Measurements from ENCODE around the gene AIFM3. TPM values are rescaled to one million over a fixed set of nuclear protein-coding genes. Genes with fewer than 3 reads are reported as not detected.
"Not testable (repeated sequence)": the region's sequence is repeated elsewhere in the genome, so short reads cannot be mapped to it uniquely, and the experiment has no call there.

The AIFM3 gene
- total RNA-seq, 1 donor from 2014 or later: 4.5 TPM

GRCh38 chr22:20940186-20940651, 26.8 kb upstream of the AIFM3 start:
- no peak for DNase-seq (ENCODE audit: low spot score in 2 of 2)
- FAIRE-seq: no peak

DNA sequence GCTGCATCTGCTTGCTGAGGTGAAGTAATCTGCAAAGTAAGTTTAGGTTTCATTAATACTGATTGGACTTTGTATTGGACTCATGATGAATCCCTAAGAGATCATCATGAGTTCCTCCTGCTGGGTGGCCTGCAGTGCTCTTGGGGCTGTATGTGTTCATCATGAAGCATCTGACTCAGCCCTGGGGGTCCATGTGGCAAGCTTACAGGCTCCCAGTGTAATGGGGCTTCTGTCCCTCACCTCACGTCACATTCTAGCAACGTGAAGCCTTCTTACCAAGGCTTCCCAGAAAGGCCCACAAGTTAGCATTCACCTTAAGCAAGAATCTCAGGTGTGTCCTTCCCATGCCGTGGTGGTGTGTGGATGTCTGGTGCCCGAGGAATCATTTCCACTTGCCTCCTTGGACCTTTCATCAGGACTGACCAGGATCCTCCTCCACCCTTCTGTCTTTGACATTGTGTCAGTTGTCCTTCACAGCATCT, 26.1 kb upstream of the AIFM3 start:
- DNase-seq (ENCODE audit: low spot score in 2 of 2) (no peak), FAIRE-seq (no peak)

- DNase-seq (ENCODE audit: low spot score in 2 of 2); FAIRE-seq: not testable (repeated sequence)
These were observed 24.7 kb upstream of the AIFM3 start for GRCh38 chr22:20942203-20942902.

DNA sequence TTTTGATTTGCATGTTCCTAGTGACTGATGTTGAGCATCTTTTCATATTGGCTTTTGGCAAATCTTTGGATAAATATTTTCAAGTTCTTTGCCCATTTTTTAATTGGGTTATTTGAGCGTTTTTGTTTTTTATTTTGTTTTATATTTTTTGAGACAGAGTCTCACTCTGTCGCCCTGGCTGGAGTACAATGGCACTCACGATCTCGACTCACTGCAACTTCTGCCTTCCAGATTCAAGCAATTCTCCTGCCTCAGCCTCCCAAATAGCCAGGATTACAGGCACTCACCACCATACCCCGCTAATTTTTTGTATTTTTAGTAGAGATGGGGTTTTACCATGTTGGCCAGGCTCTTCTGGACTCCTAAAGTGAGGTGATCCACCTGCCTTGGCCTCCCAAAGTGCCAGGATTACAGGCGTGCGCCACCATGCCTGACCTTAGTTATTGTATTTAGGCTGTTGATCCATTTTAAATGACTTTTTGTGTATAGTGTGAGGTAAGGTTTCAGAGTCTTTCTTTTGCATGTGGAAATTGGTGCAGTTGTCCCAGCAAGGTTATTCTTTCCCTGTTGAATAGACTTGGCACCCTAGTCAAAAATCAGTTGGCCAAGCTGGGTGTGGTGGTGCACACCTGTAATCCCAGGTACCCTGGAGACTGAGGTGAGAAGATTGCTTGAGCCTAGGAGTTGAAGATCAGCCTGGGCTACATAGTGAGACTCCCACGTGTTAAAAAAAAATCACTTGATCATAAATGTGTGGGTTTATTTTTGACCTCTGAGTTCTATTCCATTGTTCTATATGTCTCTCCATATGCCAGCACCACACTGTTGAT, 23.7 kb upstream of the AIFM3 start:
- no peak for DNase-seq (ENCODE audit: low spot score in 2 of 2)
- FAIRE-seq: no peak

DNA sequence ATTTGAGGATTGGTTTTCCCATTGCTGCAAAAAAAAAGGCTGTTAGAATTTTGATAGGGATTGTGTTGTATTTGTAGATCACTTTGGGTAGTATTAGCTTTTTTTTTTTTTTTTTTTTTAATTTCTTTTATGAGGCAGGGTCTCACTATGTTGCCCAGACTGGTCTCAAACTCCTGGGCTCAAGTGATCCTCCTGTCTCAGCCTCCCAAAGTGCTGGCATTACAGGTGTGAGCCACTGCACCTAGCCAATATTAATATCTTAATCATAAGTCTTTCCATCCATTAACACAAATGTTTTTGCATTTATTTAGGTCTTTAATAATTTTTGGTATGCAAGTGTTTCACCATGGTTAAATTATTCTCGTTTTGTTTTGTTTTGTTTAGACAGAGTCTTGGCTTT, 23.0 kb upstream of the AIFM3 start:
- FAIRE-seq (no peak), DNase-seq (ENCODE audit: low spot score in 2 of 2) (no peak)

DNA sequence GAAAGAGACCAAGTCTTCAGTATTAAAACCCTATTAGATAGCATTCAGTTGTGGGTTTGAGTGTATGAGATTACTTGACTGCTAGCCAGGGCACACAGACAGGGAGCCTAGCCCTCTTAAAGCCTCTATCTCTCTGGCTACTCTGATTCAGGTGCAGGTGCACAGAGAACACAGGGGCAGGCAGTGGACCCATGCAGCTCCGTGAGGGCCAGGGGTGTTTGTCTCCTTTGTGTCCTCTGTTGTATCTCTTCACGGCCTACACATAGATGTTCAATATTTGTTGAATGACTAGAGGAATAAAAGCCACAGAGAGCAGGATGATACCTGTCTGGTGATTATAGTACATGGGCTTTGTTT, 21.5 kb upstream of the AIFM3 start:
- FAIRE-seq: no peak

GRCh38 chr22:20946080-20946986, 20.7 kb upstream of the AIFM3 start:
- FAIRE-seq: no peak
- no peak for DNase-seq (ENCODE audit: low spot score in 2 of 2)

More for the DNA sequence above, 21.5 kb upstream of the AIFM3 start:
- no peak for DNase-seq (ENCODE audit: low spot score in 2 of 2)

- no peak for FAIRE-seq
- DNase-seq (ENCODE audit: low spot score in 2 of 2): no peak
These were observed 20.1 kb upstream of the AIFM3 start for GRCh38 chr22:20946991-20947390.

- no peak for DNase-seq (ENCODE audit: low spot score in 2 of 2)
- no peak for FAIRE-seq
These were observed 18.6 kb upstream of the AIFM3 start for GRCh38 chr22:20948450-20948849.

GRCh38 chr22:20948989-20949388, 18.1 kb upstream of the AIFM3 start:
- DNase-seq (ENCODE audit: low spot score in 2 of 2) (no peak), FAIRE-seq (no peak)

DNA sequence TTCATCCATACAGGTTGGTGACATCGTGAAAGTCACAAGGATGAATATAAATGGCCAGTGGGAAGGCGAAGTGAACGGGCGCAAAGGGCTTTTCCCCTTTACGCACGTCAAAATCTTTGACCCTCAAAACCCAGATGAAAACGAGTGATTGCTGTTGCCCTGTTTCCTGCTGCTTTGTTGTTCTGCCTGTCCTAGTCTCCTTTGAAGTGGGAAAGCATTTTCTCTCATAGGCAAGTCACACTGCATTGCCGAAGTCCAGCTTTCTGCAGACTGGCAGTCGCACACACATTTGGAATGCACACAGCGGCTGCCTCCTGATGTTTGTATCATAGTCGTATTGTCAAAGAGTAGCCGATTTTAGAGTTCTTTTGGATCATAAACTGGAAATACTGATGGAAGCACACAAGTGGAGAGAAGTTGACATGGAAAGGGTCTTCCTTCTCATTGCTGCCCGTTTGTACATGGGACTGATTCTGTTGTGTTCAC, 17.3 kb upstream of the AIFM3 start:
- FAIRE-seq (no peak), DNase-seq (ENCODE audit: low spot score in 2 of 2) (no peak)

DNA sequence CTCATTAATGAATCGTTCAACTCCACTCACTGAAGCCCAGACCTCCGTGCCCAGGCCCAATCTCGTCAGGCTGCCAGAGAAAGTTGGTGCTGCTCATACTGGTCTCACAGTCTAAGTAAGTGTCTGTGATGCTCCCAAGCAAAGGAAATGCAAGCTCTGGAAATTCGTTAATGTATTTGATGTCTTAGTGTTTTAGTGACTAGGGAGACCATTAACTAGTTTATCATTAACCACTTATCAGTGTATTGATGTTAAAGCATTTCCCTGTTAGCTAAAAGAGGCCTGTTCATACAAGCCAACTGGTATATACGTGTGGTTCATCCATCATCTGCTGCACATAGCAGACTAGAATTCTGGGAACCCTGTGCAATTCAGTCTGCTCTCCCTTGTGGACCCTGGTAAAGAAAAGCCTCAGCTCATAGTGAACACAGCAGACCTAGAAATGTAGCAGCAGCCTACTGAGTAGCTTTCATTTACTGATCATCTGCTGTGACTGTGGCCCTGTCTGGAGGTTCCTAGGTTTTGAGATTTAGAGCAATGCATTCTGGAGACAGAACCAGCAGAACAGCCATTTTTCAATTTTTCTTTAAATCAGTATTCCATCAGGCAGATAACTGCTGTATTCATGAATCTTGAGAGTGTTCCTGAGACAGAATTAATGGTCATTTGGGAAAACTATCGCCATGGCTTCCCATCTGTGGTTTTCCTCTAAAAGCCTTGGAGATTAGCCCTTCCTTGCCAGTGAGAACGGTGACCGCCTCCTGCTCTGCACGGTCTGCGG, 15.7 kb upstream of the AIFM3 start:
- FAIRE-seq (no peak), DNase-seq (ENCODE audit: low spot score in 2 of 2) (no peak)

GRCh38 chr22:20951932-20952380, 15.1 kb upstream of the AIFM3 start:
- DNase-seq (ENCODE audit: low spot score in 2 of 2) (no peak), FAIRE-seq (no peak)

- FAIRE-seq: no peak
These were observed 14.3 kb upstream of the AIFM3 start for GRCh38 chr22:20952544-20953341.

DNA sequence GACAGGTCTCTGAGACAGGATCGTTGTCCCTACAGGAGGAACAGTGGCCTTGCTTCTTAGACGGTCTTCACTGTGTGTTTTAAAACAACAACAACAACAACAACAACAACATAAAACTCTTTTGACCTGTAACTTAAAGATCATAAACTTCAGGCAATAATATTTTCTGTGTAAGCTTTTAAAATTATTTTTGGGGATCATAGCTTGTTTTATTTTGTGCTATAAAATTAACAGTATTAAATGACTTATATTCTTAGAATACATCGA, 13.8 kb upstream of the AIFM3 start:
- FAIRE-seq (no peak), DNase-seq (ENCODE audit: low spot score in 2 of 2) (no peak)

More at GRCh38 chr22:20952544-20953341, 14.3 kb upstream of the AIFM3 start:
- no peak for DNase-seq (ENCODE audit: low spot score in 2 of 2)

DNA sequence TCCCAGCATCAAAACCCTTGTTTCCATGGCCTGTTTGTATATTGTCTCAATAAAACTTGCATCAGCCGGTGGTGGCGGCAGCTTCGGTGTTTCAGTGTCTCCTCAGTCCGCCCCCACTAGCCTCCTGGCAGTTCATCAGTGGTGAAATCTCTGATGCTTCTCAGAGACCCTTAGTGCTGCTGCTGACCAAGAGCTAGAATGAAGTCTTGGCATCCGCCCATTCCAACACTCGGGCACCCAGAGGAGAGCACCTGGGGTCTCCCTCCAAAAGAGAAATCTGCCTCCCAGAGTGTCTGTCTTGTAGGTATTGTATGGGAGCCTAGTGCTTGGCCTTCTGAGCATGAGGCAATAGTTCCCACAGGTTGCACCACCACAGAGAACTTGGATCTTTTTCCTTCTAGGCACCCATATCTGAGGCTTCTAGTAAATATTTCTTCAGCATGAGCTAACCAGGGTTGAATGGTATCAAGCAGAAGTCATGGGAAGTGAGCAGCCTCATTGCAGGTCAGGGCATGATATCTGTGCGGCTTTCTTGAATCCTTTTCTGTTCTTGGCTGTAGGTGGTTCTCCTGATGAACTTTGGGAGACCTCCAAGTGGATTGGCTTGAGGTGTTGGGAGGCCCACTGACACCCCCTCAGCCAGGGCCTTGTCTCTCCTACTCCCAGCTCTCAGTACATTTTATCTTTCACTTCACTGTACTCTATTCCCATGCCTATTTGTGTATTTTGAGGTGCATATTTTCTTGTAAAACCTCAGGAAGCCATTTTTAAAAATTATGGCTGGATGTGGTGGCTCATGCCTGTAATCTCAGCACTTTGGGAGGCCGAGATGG, 13.2 kb upstream of the AIFM3 start:
- FAIRE-seq: no peak
- no peak for DNase-seq (ENCODE audit: low spot score in 2 of 2)

DNA sequence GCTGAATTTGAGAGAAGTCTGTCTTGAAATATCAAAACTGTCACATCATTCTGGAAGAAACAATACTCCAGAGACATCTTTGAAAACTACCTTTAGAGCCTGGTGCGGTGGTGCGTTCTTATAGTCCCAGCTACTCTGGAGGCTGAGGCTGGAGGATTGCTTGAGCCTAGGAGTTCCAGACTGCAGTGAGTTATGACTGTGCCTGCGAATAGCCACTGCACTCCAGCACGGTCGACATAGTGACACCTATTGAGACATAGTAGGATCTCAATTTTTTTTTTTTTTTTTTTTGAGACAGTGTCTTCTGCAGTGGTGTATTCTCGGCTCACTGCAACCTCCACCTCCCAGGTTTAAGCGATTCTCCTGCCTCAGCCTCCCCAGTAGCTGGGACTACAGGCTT, 11.5 kb upstream of the AIFM3 start:
- FAIRE-seq: no peak
- DNase-seq (ENCODE audit: low spot score in 2 of 2): no peak

All from frontal cortex (tissue), 4 donors.